ENCODE data around the gene PLK5.
"Not testable (repeated sequence)": the region's sequence is repeated elsewhere in the genome, so short reads cannot be mapped to it uniquely, and the experiment has no call there.

Gene PLK5

DNA sequence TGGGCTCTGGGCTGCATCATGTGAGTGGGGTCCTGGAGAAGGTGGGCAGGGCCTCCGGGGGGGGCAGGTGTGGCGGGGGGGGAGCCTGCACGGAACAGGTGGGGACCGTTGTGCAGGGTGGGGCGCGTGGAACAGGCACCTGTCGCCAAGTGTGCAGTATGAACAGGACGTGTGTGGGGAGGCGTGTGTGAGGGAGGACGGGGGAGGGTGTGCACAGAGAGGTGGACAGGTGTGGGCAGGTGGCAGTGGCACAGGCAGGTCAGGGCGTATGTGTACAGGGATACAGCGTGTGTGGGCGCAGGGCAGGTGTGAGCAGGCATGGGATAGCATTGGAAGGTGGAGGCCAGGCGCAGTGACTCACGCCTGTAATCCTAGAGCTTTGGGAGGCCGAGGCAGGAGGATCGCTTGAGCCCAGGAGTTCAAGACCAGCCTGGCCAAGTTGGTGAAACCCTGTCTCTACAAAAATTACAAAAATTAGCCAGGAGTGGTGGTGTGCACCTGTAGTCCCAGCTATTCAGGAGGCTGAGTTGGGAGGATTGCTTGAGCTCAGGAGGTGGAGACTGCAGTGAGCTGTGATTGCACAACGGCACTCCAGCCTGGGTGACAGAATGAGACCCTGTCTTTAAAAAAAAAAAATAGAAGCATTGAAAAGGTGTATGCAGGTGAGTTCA, 3.2 kb downstream of the PLK5 start:
- DNase-seq, result no peak

DNA sequence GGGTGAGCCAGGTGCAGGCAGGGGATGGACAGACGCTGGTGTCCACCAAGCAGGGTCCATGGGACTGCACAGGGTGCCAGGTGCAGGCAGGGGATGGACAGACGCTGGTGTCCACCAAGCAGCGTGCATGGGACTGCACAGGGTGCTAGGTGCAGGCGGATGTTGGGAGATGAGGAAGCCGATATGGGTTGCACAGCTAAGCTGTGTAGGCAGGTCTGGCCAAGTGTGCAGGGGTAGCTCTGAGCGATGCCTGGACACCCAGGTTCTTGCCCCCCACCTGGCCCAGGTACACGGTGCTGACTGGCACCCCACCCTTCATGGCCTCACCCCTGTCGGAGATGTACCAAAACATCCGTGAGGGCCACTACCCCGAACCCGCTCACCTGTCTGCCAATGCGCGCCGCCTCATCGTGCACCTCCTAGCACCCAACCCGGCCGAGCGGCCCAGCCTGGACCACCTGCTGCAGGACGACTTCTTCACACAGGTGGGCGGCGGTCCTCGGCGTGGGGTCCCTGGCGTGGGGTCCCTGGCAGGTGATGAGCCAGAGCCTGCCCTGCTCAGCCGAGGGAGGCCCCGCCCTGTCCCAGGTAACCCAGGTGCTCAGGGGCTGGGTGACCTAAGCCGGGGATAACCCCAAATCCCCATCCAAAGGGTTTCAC, 3.9 kb downstream of the PLK5 start:
- DNase-seq, result no peak

DNA sequence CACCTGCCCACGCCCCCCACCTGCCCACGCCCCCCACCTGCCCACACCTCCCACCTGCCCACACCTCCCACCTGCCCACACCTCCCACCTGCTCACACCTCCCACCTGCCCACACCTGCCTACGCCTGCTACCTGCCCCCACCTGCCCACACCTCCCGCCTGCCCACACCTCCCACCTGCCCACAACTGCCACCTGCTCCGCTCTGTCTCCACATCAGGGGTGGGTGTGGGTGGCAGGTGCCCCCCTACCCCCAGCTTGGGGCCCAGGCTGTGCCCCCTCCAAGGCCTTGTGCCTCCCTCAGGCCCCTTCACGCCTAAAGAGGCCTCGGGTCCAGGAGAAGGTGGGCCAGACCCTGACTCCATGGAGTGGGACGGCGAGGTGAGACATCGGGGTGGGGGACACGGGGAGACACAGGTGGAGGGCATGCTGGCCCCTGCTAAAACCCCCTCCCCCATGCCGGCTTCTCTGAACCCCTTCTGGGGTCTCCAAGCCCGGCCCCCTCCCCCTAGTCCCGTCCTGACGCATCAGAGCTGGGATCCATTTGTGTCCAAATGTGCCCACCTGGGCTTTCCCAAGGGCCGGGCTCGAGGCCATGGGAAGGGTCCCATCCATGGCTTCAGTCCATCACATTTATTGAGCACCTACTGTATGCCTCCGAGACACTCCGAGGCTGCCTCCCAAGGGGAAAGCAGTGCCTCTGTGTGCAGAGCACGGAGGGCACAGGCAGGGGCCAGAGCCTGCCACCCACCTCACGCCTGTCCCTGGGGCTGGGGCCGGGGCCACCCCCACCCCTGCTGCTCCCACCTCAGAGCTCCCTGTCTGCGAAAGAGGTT, 4.9 kb downstream of the PLK5 start:
- DNase-seq, result no peak

DNA sequence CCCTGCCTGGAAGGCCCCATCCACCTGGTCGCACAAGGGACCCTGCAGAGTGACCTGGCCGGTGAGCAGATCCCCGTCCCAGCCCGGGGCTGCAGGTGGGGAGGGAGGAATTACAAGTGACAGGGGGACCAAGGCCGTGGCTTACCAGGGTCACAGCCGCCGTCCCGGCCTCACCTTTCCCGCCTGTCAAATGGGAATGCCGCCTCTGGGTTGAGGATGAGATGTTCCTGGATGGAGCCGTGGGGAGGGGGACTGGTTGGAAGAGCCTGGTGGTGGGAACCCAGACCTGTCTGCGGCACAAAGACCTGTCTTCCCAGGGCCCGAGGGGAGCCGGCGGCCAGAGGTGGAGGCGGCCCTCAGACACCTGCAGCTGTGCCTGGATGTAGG, 5.5 kb downstream of the PLK5 start:
- DNase-seq, result no peak

DNA sequence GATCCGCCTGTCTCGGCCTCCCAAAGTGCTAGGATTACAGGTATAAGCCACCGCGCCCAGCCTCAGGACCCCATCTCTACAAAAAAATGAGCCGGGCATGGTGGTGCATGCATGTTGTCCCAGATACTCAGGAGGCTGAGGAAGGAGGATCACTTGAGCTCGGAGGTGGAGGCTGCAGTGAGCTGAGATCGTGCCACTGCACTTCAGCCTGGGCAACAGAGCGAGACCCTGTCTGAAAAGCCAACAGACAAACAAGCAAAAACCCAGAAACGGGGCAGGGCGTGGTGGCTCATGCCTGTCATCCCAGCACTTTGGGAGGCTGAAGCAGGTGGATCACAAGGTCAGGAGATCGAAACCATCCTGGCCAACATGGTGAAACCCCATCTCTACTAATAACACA, 7.0 kb downstream of the PLK5 start:
- DNase-seq, result not testable (repeated sequence)

DNA sequence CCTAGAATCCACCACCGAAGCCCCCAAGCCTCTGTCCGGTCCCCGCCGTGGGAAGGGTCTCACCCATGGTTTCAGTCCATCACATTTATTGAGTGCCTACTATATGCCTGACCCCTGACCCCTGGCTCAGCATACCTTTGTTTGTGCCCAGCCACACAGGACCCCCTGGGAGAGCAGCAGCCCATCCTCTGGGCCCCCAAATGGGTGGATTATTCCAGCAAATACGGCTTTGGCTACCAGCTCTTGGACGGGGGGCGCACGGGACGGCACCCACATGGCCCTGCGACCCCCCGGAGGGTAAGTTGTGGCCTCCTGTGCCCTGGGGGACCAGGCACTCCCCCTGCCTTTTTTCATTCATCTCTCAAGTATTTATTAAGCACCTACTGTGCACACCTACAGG, 7.7 kb downstream of the PLK5 start:
- DNase-seq, result no peak

DNA sequence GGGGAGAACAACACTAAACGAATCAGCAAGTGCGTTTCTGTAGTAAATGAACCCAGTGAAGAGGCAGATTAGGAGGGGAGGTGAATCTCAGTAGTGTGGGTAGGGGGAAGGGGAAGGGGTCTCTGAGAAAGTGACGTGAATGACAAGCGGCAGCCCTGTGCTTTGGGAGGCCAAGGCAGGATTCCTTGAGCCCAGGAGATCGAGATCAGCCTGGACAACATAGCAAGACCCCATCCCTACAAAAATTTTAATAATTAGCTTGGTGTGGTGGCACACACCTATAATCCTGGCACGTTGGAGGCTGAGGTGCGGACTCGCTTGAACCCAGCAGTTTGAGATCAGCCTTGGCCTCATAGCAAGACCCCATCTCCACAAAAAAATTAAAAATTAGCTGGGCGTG, 8.1 kb downstream of the PLK5 start:
- DNase-seq, result no peak

DNA sequence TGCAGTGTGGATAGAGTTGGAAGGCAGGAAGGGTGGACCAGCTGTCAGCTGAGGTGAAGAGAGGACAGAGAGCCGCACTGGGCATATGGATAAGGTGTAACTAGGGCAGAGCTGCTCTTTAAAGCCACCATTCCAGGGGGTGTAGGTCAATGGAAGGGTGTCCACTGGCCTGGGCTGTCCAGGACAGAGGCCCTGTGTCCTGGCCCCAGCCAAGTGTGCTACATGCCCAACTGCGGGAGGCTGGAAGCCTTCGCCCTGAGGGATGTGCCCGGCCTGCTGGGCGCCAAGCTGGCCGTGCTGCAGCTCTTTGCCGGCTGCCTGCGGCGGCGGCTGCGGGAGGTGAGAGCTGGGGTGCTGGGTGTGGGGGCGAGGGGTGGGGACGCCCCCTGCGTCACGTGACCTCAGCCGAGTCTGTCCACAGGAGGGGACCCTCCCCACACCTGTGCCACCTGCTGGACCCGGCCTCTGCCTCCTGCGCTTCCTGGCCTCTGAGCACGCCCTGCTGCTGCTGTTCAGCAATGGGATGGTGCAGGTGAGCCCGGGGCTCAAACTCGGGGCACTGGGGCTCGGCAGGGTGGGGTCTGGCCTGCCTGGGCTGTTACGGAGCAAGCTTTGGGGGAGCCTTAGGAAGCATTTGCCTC, 9.8 kb downstream of the PLK5 start:
- no peak for DNase-seq

DNA sequence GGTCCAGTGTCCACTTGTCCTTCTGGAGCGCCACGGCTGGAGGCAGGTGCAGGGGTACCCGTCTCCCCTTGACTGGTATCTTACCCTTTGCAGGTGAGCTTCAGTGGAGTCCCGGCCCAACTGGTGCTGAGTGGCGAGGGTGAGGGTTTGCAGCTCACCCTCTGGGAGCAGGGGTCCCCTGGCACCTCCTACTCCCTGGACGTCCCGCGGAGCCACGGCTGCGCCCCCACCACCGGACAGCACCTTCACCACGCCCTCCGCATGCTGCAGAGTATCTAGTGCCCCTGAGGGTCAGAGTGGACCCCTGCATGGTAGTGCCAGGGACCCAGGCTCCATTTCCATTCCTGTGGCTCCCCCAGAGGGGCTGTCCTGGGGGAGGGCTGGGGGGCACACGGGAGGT, 11.1 kb downstream of the PLK5 start:
- no peak for DNase-seq

DNA sequence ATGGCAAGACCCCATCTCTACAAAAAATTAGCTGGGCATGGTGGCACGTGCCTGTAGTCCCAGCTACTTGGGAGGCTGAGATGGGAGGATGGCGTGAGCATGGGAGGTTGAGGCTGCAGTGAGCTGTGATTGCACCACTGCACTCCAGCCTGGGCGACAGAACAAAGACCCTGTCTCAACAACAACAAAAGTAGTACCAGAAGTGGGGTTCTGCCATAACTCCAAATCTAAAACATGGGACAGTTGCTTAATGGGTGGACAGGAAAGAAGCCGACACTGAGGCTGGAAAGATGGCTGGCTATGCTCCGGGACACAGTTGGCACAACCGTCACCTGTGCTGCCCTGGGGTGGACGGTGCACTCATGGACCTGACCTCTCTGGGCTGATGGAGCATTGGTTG, 11.8 kb downstream of the PLK5 start:
- not testable (repeated sequence) for DNase-seq

DNA sequence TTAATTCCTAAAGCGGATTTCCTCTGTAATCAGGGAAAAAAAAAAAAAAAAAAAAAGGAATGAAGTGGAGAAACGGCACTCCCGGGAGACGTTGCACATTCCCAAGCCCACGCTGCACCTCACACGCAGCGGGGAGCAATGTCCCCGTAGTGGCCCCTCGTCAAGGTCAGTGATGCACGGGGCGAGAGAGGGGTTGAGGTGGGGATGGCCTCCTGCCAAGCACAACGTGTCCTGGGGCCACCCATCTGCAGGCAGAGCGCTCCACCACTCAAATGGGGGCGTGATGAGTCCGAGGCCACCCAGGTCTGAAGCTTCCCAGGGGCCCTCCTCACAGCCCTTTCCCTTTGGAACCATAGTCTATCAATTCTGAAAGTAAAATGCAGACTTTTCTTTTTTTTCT, 15.1 kb downstream of the PLK5 start:
- no peak for DNase-seq

DNA sequence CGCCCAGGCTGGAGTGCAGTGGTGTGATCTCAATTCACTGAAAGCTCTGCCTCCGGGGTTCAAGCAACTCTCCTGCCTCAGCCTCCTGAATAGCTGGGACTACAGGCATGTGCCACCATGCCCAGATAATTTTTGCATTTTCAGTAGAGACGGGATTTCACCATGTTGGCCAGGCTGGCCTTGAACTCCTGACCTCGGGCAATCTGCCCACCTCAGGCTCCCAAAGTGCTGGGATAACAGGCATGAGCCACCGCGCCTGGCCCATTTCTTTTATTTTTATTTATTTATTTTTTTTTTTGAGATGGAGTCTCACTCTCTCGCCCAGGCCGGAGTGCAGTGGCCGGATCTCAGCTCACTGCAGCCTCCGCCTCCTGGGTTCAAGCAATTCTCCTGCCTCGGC, 15.9 kb downstream of the PLK5 start:
- DNase-seq, result not testable (repeated sequence)

DNA sequence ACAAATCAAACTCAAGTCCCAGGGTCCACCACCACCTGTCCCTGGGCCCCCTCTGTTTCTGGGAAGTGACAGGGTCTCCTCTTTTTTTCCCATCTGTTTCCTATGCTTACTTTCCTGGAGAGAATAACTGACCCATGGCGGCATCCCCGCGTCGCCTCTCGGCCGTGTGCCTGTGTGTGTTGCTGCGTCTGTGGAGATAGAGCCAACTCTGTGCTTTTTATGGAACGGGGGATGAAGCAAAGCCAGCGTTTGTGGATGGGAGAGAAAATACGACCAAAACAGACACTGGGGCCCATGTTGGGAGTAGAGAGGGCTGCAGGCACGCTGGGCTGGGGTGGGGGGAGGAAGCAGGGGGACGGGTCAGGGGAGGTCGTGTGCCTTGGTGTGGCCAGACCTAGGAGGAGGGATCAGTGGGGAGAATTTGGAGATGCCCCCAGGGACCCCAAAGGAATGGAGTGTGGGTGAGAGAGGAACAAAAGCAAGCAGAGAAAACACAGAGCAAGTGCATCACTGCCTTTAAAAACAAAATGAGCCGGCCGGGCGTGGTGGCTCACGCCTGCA, 16.6 kb downstream of the PLK5 start:
- DNase-seq, result no peak

DNA sequence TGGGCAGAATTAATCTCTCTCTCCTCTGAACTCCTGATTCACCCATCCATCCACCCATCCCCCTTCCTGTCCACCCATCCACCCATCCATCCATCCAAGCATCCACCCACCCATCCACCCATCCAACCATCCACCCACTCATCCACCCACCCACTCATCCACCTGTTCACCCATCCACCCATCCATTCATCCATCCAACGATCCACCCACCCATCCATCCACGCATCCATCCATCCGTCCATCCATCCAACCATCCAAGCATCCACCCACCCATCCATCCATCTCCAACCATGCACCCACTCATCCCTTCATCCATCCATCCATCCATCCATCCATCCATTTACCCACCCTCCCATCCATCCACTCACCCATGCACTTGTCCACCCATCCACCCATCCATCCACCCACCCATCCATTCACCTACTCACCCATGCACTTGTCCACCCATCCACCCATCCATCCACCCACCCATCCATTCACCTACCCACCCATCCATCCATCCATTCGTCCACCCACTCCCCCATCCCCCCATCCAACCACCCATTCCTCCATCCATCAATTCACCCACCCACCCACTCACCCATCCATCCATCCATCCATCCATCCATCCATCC, 25.6 kb downstream of the PLK5 start:
- DNase-seq, result no peak

DNA sequence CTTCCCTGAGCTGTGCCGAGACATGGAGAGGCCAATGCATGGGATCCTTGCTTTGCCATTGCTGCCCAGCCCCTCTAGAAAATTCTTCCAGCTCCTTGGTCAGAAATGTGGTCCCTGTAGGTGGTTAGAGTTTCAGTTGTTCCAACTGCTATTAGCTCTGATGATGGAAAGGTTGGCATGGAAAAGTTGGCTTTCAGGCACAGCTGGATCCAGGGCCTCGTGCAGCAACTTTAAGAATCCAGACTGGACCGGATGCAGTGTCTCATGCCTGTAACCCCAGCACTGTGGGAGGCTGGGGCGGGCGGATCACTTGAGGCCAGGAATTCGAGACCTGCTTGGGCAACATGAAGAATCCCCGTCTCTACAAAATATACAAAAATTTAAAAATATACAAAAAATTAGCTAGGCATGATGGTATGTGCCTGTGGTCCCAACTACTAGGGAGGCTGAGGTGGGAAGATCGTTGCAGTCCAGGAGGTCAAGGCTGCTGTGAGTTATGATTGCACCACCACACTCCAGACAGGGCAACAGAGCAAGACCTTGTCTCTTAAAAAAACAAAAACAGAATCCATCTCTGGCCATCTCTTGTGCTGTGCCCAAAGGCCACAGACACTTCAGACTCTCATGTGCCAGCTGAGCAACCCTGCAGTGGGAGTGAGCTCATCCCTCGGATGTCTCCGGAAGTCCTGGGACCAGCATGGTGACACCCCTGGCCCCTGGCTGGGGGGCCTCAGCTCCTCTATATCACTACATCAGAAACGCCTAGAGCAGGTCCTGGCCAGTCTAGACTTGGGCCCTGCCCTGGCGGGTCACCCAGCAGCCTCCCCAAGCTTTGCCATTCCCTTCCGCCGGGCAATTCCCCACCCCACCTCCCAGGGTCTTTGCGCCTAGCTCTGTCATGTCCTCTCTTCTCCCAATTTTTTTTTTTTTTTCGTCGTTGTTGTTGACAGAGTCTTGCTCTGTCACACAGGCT, 27.5 kb downstream of the PLK5 start:
- DNase-seq, result no peak

DNA sequence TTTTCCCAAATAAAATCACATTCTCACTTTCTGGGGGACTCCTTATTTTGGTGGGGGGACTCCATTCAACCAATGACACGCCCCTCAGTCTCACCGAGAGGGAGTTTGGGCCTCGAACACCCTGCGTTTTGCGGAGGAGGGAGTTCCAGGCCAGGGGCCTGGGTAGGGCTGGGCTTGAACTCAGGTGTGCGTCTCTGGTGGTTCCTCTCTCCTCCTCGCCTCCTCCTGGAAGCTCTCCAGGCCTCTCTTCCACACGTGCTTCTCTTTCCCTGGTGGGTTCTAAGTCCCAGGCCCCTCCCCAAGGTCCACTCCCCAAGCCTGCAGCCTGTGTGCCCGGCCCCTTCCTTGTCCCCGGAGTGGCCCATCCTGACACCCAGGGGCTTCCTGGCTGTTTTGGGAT, 29.5 kb downstream of the PLK5 start:
- no peak for DNase-seq

DNA sequence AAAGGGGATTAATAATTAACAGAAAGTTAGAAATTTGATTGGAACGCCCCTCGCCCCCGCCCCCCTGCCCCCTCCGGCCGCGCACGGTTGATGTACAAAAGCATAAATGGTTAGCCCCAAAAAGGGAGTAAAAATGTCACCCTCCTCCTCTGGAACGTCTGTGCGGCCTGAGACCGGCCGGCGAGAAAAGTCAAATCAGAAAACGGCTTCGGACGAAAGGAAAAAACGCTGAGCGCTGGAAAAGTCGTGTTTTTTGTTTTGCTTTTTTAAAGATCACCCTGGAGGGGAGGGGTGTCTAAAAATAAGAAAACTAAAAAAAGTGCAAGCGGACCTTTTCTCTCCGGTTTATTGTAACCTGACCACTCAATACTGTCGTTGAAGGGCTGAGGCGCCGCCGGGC, 31.1 kb downstream of the PLK5 start:
- DNase-seq, result no peak

DNA sequence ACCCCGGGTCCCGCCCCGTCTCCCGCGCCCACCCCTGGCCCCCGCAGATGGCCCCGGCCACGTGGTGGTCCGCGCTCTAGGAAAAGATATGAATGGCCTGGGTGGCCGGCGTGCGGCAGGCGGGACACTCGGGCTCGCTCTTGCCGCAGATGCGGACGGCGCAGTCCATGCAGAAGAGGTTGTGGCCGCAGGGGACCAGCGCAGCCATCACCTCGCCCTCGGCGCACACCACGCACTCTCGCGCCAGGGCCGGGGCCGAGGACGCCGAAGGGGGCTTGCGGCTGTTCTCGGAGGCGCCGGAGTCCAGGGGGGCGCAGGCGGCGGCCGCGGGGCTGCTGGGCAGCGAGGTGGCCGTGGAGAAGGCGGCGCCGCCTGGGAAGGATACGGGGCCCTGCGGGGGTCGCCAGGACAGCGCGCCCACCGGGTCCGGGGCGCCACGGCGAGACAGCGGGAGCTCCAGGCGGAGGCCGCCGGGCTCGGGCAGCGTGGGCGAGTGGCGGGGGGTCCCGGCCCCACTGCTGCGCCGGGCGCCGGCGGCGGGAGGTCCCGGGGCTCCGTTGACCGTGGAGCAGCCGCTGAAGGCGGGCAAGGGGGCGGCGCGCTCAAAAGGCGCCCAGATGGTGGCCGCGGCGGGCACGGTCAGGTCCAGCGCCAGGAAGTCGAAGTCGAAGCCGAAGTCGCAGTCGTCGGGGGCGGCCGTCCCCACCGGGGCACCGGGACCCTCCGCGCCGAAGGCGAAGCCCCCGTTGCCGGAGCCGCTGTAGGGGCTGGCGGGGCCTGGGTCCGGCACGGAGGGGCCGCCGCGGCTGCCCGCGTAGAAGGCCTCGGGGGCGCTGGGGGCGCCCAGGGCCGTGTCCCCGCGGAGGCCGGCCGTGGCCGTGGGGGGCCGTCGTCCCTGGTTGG, 31.9 kb downstream of the PLK5 start:
- DNase-seq, result no peak

DNA sequence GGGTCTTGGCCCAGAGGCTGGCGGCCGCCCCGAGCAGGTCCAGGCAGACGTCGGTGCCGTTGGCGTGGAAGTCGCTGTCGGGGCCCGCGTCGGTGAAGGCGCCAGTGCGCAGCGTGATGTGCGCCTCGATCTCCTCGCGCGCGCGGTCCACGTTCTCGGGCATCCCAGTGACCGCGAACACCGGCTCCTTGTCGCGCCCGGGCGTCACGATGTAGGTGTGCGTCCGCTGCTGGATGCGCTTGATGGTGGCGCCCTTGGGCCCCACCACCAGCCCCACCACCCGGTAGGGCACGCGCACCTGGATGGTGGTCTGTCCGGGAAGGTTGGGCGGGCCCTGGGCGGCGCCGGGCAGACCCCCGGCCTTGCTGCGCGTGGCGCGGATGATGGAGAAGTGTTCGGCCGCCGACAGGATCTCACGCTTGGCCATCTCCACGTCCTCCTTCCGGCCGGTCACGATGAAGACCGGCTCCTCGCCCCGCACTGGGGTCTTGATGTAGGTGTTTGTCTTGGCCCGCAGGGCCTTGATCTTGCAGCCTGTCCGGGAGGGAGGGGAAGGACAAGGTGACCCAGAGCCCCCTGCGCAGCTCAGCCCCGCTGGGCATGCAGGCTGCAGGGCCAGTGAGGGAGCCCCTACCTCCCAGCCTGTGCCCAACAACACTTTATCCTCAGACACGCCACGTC, 32.7 kb downstream of the PLK5 start:
- no peak for DNase-seq

DNA sequence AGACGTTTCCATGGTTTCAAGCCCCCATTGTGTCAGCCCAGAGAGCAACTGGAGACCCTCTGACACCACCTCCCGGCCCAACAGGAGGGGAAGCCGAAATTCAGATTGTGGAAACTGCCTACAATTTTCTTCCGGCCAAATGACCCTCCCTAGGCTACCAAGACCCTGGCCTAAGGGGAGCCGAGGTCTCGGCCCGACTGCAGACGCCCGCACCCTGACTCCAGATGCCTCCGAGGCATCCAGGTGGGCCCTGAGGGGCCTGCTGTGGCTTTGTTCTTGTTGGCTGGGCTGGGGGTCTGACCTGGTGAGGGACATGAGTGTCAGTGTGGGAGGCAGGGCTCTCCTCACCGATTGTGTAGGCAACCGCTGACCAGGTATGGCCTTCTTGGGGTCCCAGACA, 34.7 kb downstream of the PLK5 start:
- no peak for DNase-seq
